Testis (tissue), 2 donors: ENCODE results near the gene FRG2B.
"Not testable (repeated sequence)": the region's sequence is repeated elsewhere in the genome, so short reads cannot be mapped to it uniquely, and the experiment has no call there.

Experiments used
- CTCF ChIP-seq, 3 experiments: fragments of 450-650 bp in 2 of 3; fragments of 200-600 bp in 1 of 3; sonication (generic) in 1 of 3; IDR thresholded peaks; one replicate each; pipeline ENCODE4 v1.5.1; 2016 to 2019; ENCODE audit warnings: antibody characterized with exemption in 3 of 3, mild to moderate bottlenecking in 2 of 3, moderate library complexity in 1 of 3
- POLR2A ChIP-seq: fragments of 450-650 bp; IDR thresholded peaks from one replicate; pipeline ENCODE4 v1.6.1; 2017; ENCODE audit warnings: antibody characterized with exemption, mild to moderate bottlenecking, moderate library complexity

GRCh38 chr10:133637202-133637845, 10.7 kb upstream of the FRG2B start:
- peak in 1 of 3 experiments; percentile 16 for TF ChIP-seq CTCF (IDR thresholded peaks at IDR 0.05)
- not testable (repeated sequence) for TF ChIP-seq POLR2A
